Endothelial cell of umbilical vein (primary cell): Measurements from ENCODE around the gene RCOR2.

Experiments used
- CTCF ChIP-seq, 2 donors: IDR thresholded peaks; 1 replicate in 1 of 2; 2 replicates in 1 of 2; pipeline ENCODE4 v1.5.1; 2011; ENCODE audit warnings: low read length in 2 of 2, mild to moderate bottlenecking in 2 of 2, moderate library complexity in 2 of 2, control low read depth in 1 of 2, inconsistent platforms in 1 of 2, low read depth in 1 of 2; ENCODE audit not compliant: insufficient read depth in 1 of 2; ENCODE audit errors: extremely low read depth in 1 of 2
- MAX ChIP-seq: IDR thresholded peaks from 2 replicates; pipeline ENCODE4 v1.6.1; 2011; ENCODE audit not compliant: insufficient read depth, insufficient read length

DNA sequence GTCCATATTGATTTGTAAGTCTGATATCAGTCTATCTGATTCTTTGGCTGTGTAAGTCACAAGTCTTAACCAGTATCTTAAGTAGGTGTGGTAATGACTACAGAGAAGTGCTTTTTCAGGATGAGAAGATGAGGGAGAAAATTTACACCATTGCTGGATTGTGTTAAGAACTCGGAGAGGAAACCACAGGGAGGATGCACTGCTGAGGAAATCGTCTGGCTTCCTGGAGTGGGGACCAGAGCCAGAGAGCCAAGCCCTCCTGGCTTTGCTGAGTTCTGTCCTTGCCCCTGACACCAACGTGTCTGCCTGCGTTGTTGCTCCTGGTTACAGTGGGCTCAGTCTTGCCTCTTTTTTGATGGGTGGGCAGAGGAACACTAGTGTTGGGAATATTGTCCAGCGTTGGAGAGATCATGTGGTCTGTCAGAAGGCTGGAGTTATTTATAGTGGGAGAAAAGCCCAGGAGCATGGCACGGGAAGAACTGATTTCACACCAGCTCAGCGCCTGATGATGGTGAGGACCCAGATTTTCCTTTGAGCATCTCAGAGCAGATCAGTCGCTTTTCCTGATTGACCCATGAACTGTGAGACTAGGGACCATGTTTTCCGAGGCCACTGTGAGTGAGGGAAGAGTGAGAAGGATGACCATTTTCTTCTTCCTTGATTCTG is 48.4 kb downstream of the RCOR2 start:
- no peak for TF ChIP-seq CTCF (IDR thresholded peaks at IDR 0.05; ENCODE audit: extremely low read depth in 1 of 2, insufficient read depth in 1 of 2, low read depth in 1 of 2, low read length in 2 of 2)
- TF ChIP-seq MAX = no peak
